Measurements from ENCODE around the gene SLC38A2.

DNA sequence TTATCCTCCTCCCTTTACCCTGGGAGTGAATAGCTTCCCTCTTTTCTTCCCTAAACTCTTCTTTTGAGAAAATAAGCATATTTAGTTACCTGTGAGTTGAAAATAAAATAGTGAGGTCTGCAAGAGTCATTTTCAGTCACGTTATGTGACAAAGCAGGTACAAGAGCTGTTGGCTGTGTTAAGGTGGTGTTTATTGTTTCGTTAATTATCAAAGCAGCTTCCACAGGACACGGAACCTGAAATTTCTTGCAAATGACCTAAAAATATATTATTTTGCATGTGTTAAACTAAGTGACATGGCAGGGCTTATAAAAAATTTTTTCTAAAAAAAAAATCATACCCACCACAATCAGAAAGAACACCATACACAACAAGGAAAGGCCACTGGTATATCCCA lies 8.3 kb downstream of the SLC38A2 start:
- TF ChIP-seq POLR2A (IDR thresholded peaks at IDR 0.05) = no peak
- TF ChIP-seq, protein P1, sequence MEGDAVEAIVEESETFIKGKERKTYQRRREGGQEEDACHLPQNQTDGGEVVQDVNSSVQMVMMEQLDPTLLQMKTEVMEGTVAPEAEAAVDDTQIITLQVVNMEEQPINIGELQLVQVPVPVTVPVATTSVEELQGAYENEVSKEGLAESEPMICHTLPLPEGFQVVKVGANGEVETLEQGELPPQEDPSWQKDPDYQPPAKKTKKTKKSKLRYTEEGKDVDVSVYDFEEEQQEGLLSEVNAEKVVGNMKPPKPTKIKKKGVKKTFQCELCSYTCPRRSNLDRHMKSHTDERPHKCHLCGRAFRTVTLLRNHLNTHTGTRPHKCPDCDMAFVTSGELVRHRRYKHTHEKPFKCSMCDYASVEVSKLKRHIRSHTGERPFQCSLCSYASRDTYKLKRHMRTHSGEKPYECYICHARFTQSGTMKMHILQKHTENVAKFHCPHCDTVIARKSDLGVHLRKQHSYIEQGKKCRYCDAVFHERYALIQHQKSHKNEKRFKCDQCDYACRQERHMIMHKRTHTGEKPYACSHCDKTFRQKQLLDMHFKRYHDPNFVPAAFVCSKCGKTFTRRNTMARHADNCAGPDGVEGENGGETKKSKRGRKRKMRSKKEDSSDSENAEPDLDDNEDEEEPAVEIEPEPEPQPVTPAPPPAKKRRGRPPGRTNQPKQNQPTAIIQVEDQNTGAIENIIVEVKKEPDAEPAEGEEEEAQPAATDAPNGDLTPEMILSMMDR (IDR thresholded peaks at IDR 0.05) = no peak

Data from esophagus squamous epithelium (tissue), 4 donors.